K562 (cell line): ENCODE measurements around the gene GNG7. TPM values are rescaled to one million over a fixed set of nuclear protein-coding genes. Genes with fewer than 3 reads are reported as not detected.

ENCODE experiments used
- KLF1 ChIP-seq: fragments of 450-650 bp; IDR thresholded peaks from 2 replicates; pipeline ENCODE4 v1.6.1; 2016; ENCODE audit warnings: missing genetic modification characterization, missing compliant biosample characterization
- NR4A1 ChIP-seq, 2 experiments: fragments of 250-450 bp in 1 of 2; fragments of 450-650 bp in 1 of 2; sonication (Bioruptor Pico) in 1 of 2; IDR thresholded peaks; 2 replicates each; pipeline versions ENCODE4 v1.4.0 to v1.6.1; 2016 to 2020; ENCODE audit warnings: mild to moderate bottlenecking in 2 of 2, missing compliant biosample characterization in 1 of 2, missing genetic modification characterization in 1 of 2, moderate library complexity in 1 of 2
- REST ChIP-seq, 2 experiments: fragments of 450-650 bp; formaldehyde crosslinking in 1 of 2; IDR thresholded peaks; 2 replicates each; pipeline versions ENCODE4 v1.4.0 to v1.6.1; 2014 to 2020; ENCODE audit warnings: mild to moderate bottlenecking in 2 of 2, borderline replicate concordance in 1 of 2, low read depth in 1 of 2
- polyA plus RNA-seq, 8 experiments: library from polyadenylated mRNA; depleted of rRNA in 4 of 8; stranded (reverse) in 5 of 8; unstranded in 3 of 8; fragments of >200 nt; fragmentation: Nextera tagmentation in 2 of 8; fragmentation: Illumina TruSeq in 1 of 8; extraction: Ambion mirVana in 2 of 8; extraction: Trizol in 1 of 8; gene quantifications; 2 replicates each; pipeline versions ENCODE4 v1.2.1 to v1.2.3, GENCODE V29; 2011 to 2014; ENCODE audit warnings: inconsistent platforms in 1 of 8, missing spikeins in 1 of 8
- total RNA-seq, 7 experiments: library from RNA; depleted of rRNA in 6 of 7; stranded (reverse); fragments of >200 nt in 6 of 7; fragmentation: Illumina TruSeq in 2 of 7; extraction: Trizol in 2 of 7; gene quantifications; 2 replicates each; pipeline versions ENCODE4 v1.2.1 to v1.2.3, GENCODE V29; 2011 to 2021; ENCODE audit warnings: low replicate concordance in 1 of 7

The GNG7 gene
- total and polyA plus RNA-seq, 9 of the 15 experiments (the other 6 are each of a cell fraction or from before 2014, with no cell fraction given): 0.01 to 0.20 (median 0.06) TPM; not detected in 1

DNA sequence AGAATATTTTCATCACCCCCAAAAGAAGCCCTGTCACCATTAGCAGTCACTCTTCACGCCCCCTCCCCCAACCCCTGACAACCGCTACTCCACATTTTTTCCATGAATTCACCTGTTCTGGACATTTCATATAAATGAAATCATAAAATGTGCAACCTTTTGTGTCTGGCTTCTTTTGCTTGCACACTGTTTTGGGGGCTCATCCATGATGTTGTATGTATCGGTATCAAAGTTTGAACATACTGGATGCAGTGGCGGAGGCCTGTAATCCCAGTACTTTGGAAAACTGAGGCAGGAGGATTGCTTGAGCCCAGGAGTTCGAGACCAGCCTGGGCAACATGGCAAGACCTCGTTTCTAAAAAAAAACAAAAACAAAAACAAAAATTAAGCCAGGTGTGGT lies 219.4 kb downstream of the GNG7 start (continued):
- TF ChIP-seq REST (IDR thresholded peaks at IDR 0.05; ENCODE audit: borderline replicate concordance) (no peak), REST (CRISPR knock-in tag; IDR thresholded peaks at IDR 0.05; ENCODE audit: low read depth) (no peak), NR4A1 (CRISPR knock-in tag; IDR thresholded peaks at IDR 0.05) (no peak), NR4A1 (tag; IDR thresholded peaks at IDR 0.05) (no peak), KLF1 (tag) (no peak)
